OCI-LY7 (cell line): ENCODE results near the gene DHFR2. TPM values are rescaled to one million over a fixed set of nuclear protein-coding genes. Genes with fewer than 3 reads are reported as not detected.
"Not testable (repeated sequence)": the region's sequence is repeated elsewhere in the genome, so short reads cannot be mapped to it uniquely, and the experiment has no call there.

Experiments
- BruUV-seq: library from RNA; stranded (reverse); fragments of 400-500 nt; replicated peaks from 2 replicates; lab custom pipeline; 2021; lab: Mats Ljungman, UMichigan
- CTCF ChIA-PET: fragments of 300-600 bp; sonication (Branson Sonifier 250); formaldehyde crosslinking; loops from one replicate; lab custom pipeline; 2022; ENCODE audit warnings: antibody characterized with exemption; ENCODE audit not compliant: unreplicated experiment; lab: Charles Lee
- POLR2A ChIA-PET: fragments of 300-600 bp; sonication (Branson Sonifier 250); formaldehyde crosslinking; loops from one replicate; lab custom pipeline; 2022; ENCODE audit warnings: antibody characterized with exemption; lab: Charles Lee
- DNase-seq: peaks from one replicate; pipeline ENCODE4 v3.0.0-alpha.2; 2015; ENCODE audit warnings: low spot score
- H2AFZ ChIP-seq: fragments of 200-600 bp; sonication (generic), shearing (Covaris generic); 2 replicates; pipeline ENCODE4 v1.6.1; 2014; ENCODE audit warnings: mild to moderate bottlenecking, antibody characterized with exemption, low read length, moderate library complexity
- H3K27ac ChIP-seq: fragments of 200-600 bp; sonication (generic); 2 replicates; pipeline ENCODE4 v1.5.1; 2014; ENCODE audit warnings: mixed run types, low read depth, mild to moderate bottlenecking, moderate library complexity, low read length, inconsistent platforms; ENCODE audit not compliant: poor library complexity, severe bottlenecking
- H3K36me3 ChIP-seq: fragments of 200-600 bp; sonication (generic); 2 replicates; pipeline ENCODE4 v1.6.1; 2014; ENCODE audit warnings: mild to moderate bottlenecking, antibody characterized with exemption, low read length, moderate library complexity, mixed read lengths; ENCODE audit not compliant: insufficient read depth
- H3K4me1 ChIP-seq: fragments of 200-600 bp; sonication (generic); 2 replicates; pipeline ENCODE4 v1.5.1; 2014; ENCODE audit warnings: mild to moderate bottlenecking, low read length; ENCODE audit not compliant: insufficient read depth, poor library complexity, severe bottlenecking
- H3K4me2 ChIP-seq: fragments of 200-600 bp; sonication (generic); 2 replicates; pipeline ENCODE4 v1.6.1; 2014; ENCODE audit warnings: mild to moderate bottlenecking, low read length
- H3K4me3 ChIP-seq: fragments of 200-600 bp; sonication (generic); 2 replicates; pipeline ENCODE4 v1.5.1; 2014; ENCODE audit warnings: mild to moderate bottlenecking, low read depth, low read length; ENCODE audit not compliant: poor library complexity, severe bottlenecking
- H3K79me2 ChIP-seq: fragments of 200-600 bp; sonication (generic); 2 replicates; pipeline ENCODE4 v1.6.1; 2016; ENCODE audit warnings: low read depth, mild to moderate bottlenecking, low read length, moderate library complexity, mixed read lengths; ENCODE audit not compliant: insufficient read depth
- H3K9me2 ChIP-seq: fragments of 200-600 bp; sonication (generic); 2 replicates; pipeline ENCODE4 v1.6.1; 2016; ENCODE audit warnings: mild to moderate bottlenecking, low read length, mixed read lengths; ENCODE audit not compliant: insufficient read depth
- H3K9me3 ChIP-seq: fragments of 200-600 bp; sonication (generic); 2 replicates; pipeline ENCODE4 v1.6.1; 2014; ENCODE audit warnings: mild to moderate bottlenecking, mixed run types, low read length, mixed read lengths
- H4K20me1 ChIP-seq: fragments of 200-600 bp; sonication (generic); 2 replicates; pipeline ENCODE4 v1.6.1; 2014; ENCODE audit warnings: mild to moderate bottlenecking, antibody characterized with exemption, low read length, moderate library complexity, mixed read lengths; ENCODE audit not compliant: insufficient read depth
- CTCF ChIP-seq: fragments of 200-600 bp; sonication (generic); conservative IDR thresholded peaks from 2 replicates; pipeline ENCODE4 v1.5.1; 2014; ENCODE audit warnings: mild to moderate bottlenecking, antibody characterized with exemption, low read length, moderate library complexity, mixed read lengths
- EZH2phosphoT487 ChIP-seq: fragments of 200-600 bp; sonication (generic); IDR thresholded peaks from 2 replicates; pipeline ENCODE4 v1.6.1; 2018; ENCODE audit warnings: low read depth, borderline replicate concordance, mild to moderate bottlenecking, mixed run types, antibody characterized with exemption, low read length, moderate library complexity, mixed read lengths
- intact Hi-C: fragments of 100-400 bp; cut with micrococcal nuclease; formaldehyde crosslinking; loops from one replicate; pipeline ENCODE4 v1.10.0; 2022; ENCODE audit not compliant: unreplicated experiment
- total RNA-seq, 2 experiments: library from RNA; depleted of rRNA in 1 of 2; stranded (reverse); fragments of >200 nt in 1 of 2; shearing (Covaris generic) in 1 of 2; gene quantifications; 2 replicates each; pipeline ENCODE4 v1.2.3, GENCODE V29; 2014 to 2022

DHFR2 gene
- total RNA-seq, 2 experiments from 2014 or later = 4.5 to 5.7 TPM

- no peaks in the 10 kb centered on the region for H3K4me1 ChIP-seq
- no peak for TF ChIP-seq EZH2phosphoT487
- no peak for TF ChIP-seq CTCF
- no peak for DNase-seq
- peaks cover 26% of the 10 kb centered on the region; the same call in 1 of the 2 replicates for H3K36me3 ChIP-seq
- no peaks in the 10 kb centered on the region for H4K20me1 ChIP-seq
- H3K27ac ChIP-seq = no peak overlapping the region
- no peak overlapping the region for H3K4me2 ChIP-seq
- intact Hi-C loops = no loop called here
- H3K4me3 ChIP-seq = no peak overlapping the region
- H3K9me3 ChIP-seq = no peaks in the 10 kb centered on the region
- no peaks in the 10 kb centered on the region for H3K9me2 ChIP-seq
- no peaks in the 10 kb centered on the region for H3K79me2 ChIP-seq
- no TSS peak for BruUV-seq
- no peak overlapping the region for H2AFZ ChIP-seq
- ChIA-PET POLR2A (no interaction called here), CTCF (no interaction called here)
These were observed 19.7 kb upstream of the DHFR2 start for GRCh38 chr3:94082391-94082937.

DNA sequence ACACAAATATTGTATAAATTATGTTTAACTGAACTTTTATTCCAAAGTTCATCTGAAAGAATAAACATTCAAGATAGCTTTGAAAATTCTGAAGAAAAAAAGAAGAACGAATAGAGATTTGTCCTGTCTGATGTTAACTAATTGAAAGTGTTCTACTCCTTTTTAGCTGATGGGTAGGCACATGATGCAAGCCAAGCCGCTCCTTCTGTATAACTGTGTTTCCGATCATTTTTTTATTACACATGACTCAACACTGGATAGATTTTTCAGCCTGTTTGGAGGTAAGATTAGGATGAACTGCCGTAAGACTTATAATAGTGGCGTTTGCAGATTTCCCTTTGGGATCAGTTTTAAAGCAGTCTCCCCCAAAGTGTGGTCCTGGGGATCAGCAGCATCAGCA, 19.2 kb upstream of the DHFR2 start:
- Histone ChIP-seq H3K36me3 (peaks cover 26% of the 10 kb centered on the region; the same call in 1 of the 2 replicates), H3K9me2 (no peaks in the 10 kb centered on the region), H3K9me3 (no peaks in the 10 kb centered on the region), H2AFZ (no peak overlapping the region), H3K27ac (no peak overlapping the region), H3K4me1 (no peaks in the 10 kb centered on the region), H3K4me3 (no peak overlapping the region), H3K79me2 (no peaks in the 10 kb centered on the region), H4K20me1 (no peaks in the 10 kb centered on the region), H3K4me2 (no peak overlapping the region)
- TF ChIP-seq CTCF (no peak), EZH2phosphoT487 (no peak)
- no TSS peak for BruUV-seq
- DNase-seq = no peak
- CTCF ChIA-PET = no interaction called here
- intact Hi-C loops = no loop called here
- POLR2A ChIA-PET = interaction anchor here (1.0 kb wide), 1 partner anchor 19 kb away, joined by 3 read pairs; the partner anchor contains the start of genes DHFR2 and NSUN3

- H3K9me3 ChIP-seq, H3K27ac ChIP-seq, H3K9me2 ChIP-seq, H3K4me1 ChIP-seq, BruUV-seq, DNase-seq, H3K4me2 ChIP-seq, CTCF ChIA-PET, POLR2A ChIA-PET, H3K4me3 ChIP-seq, H3K79me2 ChIP-seq, intact Hi-C loops, H2AFZ ChIP-seq, H4K20me1 ChIP-seq: not testable (repeated sequence)
- H3K36me3 ChIP-seq = peaks cover 24% of the 10 kb centered on the region; the same call in 1 of the 2 replicates
These were observed 17.8 kb upstream of the DHFR2 start for GRCh38 chr3:94080552-94080951.
